ENCODE results near the gene RNF144B. TPM values are rescaled to one million over a fixed set of nuclear protein-coding genes. Genes with fewer than 3 reads are reported as not detected.

RNF144B gene
- total and polyA plus RNA-seq, 2 of the 13 experiments (the other 11 are each of a cell fraction or from before 2014, with no cell fraction given) = 1.8 to 4.3 TPM

DNA sequence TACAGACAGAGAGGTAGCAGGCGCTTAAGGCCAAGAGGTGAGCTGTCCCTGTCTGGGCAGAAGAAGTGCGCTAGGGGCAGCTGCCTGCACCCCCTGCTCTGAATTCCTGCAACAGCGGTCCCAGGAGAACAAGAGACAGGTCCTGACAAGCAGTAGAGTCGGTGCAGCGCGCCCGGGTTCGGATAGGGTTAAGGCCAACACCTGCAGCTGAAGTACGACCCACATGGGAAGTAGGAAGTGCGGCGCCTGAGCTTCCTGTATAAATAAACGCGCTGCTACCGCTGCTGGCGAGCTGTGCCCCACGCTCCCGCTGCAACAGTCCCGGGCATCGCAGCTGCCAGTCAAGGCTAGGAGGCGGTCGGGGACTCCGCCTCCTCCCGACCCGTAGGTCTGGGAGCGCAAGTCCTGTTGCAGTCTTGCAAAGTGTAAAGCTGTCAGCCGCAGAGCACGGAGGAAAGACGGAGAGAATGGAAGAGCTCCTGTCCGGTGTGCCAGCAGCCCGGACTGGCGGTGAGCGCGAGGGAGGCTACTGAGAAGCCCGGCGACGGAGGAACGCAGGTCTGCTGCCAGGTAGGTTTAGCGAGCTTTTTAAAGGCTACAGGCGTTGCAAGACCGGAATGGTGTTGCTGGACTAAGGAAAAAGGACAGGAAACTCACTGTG is at the start of gene RNF144B (continued):
- TF ChIP-seq, protein P1, sequence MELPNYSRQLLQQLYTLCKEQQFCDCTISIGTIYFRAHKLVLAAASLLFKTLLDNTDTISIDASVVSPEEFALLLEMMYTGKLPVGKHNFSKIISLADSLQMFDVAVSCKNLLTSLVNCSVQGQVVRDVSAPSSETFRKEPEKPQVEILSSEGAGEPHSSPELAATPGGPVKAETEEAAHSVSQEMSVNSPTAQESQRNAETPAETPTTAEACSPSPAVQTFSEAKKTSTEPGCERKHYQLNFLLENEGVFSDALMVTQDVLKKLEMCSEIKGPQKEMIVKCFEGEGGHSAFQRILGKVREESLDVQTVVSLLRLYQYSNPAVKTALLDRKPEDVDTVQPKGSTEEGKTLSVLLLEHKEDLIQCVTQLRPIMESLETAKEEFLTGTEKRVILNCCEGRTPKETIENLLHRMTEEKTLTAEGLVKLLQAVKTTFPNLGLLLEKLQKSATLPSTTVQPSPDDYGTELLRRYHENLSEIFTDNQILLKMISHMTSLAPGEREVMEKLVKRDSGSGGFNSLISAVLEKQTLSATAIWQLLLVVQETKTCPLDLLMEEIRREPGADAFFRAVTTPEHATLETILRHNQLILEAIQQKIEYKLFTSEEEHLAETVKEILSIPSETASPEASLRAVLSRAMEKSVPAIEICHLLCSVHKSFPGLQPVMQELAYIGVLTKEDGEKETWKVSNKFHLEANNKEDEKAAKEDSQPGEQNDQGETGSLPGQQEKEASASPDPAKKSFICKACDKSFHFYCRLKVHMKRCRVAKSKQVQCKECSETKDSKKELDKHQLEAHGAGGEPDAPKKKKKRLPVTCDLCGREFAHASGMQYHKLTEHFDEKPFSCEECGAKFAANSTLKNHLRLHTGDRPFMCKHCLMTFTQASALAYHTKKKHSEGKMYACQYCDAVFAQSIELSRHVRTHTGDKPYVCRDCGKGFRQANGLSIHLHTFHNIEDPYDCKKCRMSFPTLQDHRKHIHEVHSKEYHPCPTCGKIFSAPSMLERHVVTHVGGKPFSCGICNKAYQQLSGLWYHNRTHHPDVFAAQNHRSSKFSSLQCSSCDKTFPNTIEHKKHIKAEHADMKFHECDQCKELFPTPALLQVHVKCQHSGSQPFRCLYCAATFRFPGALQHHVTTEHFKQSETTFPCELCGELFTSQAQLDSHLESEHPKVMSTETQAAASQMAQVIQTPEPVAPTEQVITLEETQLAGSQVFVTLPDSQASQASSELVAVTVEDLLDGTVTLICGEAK (IDR thresholded peaks at IDR 0.05) = no peak
- TF ChIP-seq, protein P1 (CRISPR knock-in tag; IDR thresholded peaks at IDR 0.05) = peak; percentile 94
- TF ChIP-seq ZNF557 (CRISPR knock-in tag; IDR thresholded peaks at IDR 0.05) (no peak), SMAD9 (CRISPR knock-in tag; IDR thresholded peaks at IDR 0.05) (no peak), ZFAT (CRISPR knock-in tag; conservative IDR thresholded peaks at IDR 0.05) (no peak), PHF20 (CRISPR knock-in tag; IDR thresholded peaks at IDR 0.05) (peak; percentile 74), TGIF2 (CRISPR knock-in tag; IDR thresholded peaks at IDR 0.05) (peak; percentile 46; the same call in 1 of the 2 replicates), ZNF724P (CRISPR knock-in tag; IDR thresholded peaks at IDR 0.05; ENCODE audit: borderline replicate concordance) (peak; percentile 64; the same call in 1 of the 2 replicates), GZF1 (CRISPR knock-in tag; IDR thresholded peaks at IDR 0.05) (peak; percentile 85), ZC3H13 (CRISPR knock-in tag; IDR thresholded peaks at IDR 0.05) (peak; percentile 56; the same call in 1 of the 2 replicates)
- TF ChIP-seq, protein P2, sequence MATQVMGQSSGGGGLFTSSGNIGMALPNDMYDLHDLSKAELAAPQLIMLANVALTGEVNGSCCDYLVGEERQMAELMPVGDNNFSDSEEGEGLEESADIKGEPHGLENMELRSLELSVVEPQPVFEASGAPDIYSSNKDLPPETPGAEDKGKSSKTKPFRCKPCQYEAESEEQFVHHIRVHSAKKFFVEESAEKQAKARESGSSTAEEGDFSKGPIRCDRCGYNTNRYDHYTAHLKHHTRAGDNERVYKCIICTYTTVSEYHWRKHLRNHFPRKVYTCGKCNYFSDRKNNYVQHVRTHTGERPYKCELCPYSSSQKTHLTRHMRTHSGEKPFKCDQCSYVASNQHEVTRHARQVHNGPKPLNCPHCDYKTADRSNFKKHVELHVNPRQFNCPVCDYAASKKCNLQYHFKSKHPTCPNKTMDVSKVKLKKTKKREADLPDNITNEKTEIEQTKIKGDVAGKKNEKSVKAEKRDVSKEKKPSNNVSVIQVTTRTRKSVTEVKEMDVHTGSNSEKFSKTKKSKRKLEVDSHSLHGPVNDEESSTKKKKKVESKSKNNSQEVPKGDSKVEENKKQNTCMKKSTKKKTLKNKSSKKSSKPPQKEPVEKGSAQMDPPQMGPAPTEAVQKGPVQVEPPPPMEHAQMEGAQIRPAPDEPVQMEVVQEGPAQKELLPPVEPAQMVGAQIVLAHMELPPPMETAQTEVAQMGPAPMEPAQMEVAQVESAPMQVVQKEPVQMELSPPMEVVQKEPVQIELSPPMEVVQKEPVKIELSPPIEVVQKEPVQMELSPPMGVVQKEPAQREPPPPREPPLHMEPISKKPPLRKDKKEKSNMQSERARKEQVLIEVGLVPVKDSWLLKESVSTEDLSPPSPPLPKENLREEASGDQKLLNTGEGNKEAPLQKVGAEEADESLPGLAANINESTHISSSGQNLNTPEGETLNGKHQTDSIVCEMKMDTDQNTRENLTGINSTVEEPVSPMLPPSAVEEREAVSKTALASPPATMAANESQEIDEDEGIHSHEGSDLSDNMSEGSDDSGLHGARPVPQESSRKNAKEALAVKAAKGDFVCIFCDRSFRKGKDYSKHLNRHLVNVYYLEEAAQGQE (IDR thresholded peaks at IDR 0.05; ENCODE audit: borderline replicate concordance in 1 of 2, low read depth in 1 of 2, low read length in 2 of 2) = no peak; a peak in 1 of 4 replicates
- TF ChIP-seq, protein P3, sequence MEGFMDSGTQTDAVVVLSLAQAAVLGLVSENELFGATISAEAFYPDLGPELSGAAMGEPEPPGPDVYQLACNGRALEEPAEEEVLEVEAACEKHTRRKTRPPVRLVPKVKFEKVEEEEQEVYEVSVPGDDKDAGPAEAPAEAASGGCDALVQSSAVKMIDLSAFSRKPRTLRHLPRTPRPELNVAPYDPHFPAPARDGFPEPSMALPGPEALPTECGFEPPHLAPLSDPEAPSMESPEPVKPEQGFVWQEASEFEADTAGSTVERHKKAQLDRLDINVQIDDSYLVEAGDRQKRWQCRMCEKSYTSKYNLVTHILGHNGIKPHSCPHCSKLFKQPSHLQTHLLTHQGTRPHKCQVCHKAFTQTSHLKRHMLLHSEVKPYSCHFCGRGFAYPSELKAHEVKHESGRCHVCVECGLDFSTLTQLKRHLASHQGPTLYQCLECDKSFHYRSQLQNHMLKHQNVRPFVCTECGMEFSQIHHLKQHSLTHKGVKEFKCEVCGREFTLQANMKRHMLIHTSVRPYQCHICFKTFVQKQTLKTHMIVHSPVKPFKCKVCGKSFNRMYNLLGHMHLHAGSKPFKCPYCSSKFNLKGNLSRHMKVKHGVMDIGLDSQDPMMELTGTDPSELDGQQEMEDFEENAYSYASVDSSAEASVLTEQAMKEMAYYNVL (CRISPR knock-in tag; IDR thresholded peaks at IDR 0.05; ENCODE audit: borderline replicate concordance) = peak; percentile 81; the same call in 1 of the 2 replicates
- TF ChIP-seq, protein P4, sequence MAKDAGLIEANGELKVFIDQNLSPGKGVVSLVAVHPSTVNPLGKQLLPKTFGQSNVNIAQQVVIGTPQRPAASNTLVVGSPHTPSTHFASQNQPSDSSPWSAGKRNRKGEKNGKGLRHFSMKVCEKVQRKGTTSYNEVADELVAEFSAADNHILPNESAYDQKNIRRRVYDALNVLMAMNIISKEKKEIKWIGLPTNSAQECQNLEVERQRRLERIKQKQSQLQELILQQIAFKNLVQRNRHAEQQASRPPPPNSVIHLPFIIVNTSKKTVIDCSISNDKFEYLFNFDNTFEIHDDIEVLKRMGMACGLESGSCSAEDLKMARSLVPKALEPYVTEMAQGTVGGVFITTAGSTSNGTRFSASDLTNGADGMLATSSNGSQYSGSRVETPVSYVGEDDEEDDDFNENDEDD (CRISPR knock-in tag; IDR thresholded peaks at IDR 0.05; ENCODE audit: borderline replicate concordance) = peak; percentile 67; the same call in 1 of the 2 replicates
